ENCODE data around the gene HDAC7.

The HDAC7 gene

GRCh38 chr12:47819896-47820630 lies at the start of gene HDAC7:
TSS of gene HDAC7 (minus strand) at chr12:47819903. CDS start at chr12:47819785, 118 bp downstream.
- H2AFZ ChIP-seq, result peak within 1 kb of the TSS; percentile 66
- peaks cover 43% of the 10 kb centered on the region for H3K4me1 ChIP-seq
- H3K9ac ChIP-seq, result peak within 1 kb of the TSS; percentile 77
- H3K9me3 ChIP-seq (ENCODE audit: control insufficient read depth, low read length), result no peaks in the 10 kb centered on the region
- H3K4me2 ChIP-seq (ENCODE audit: low read length), result peak within 1 kb of the TSS; percentile 91
- H3K4me3 ChIP-seq (ENCODE audit: low read depth, low read length), result peak within 1 kb of the TSS; percentile 73
- no peaks in the 10 kb centered on the region for H3K27me3 ChIP-seq (ENCODE audit: control insufficient read depth, insufficient read depth, low read length)
- no peaks in the 10 kb centered on the region for H3K36me3 ChIP-seq (ENCODE audit: control insufficient read depth, insufficient read depth, low read length)
- TF ChIP-seq, protein P1, sequence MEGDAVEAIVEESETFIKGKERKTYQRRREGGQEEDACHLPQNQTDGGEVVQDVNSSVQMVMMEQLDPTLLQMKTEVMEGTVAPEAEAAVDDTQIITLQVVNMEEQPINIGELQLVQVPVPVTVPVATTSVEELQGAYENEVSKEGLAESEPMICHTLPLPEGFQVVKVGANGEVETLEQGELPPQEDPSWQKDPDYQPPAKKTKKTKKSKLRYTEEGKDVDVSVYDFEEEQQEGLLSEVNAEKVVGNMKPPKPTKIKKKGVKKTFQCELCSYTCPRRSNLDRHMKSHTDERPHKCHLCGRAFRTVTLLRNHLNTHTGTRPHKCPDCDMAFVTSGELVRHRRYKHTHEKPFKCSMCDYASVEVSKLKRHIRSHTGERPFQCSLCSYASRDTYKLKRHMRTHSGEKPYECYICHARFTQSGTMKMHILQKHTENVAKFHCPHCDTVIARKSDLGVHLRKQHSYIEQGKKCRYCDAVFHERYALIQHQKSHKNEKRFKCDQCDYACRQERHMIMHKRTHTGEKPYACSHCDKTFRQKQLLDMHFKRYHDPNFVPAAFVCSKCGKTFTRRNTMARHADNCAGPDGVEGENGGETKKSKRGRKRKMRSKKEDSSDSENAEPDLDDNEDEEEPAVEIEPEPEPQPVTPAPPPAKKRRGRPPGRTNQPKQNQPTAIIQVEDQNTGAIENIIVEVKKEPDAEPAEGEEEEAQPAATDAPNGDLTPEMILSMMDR (IDR thresholded peaks at IDR 0.05), result no peak
- peak within 1 kb of the TSS; percentile 94 for H3K27ac ChIP-seq
- H3K79me2 ChIP-seq, result peaks cover 17% of the 10 kb centered on the region

- no peaks in the 10 kb centered on the region for H3K27me3 ChIP-seq (ENCODE audit: control insufficient read depth, insufficient read depth, low read length)
- H3K4me1 ChIP-seq, result peaks cover 34% of the 10 kb centered on the region
- no peak overlapping the region for H3K9ac ChIP-seq
- H3K79me2 ChIP-seq, result peaks cover 45% of the 10 kb centered on the region
- TF ChIP-seq, protein P1 (IDR thresholded peaks at IDR 0.05), result no peak
- H2AFZ ChIP-seq, result no peak overlapping the region
- no peak overlapping the region for H3K4me2 ChIP-seq (ENCODE audit: low read length)
- H3K4me3 ChIP-seq (ENCODE audit: low read depth, low read length), result no peak overlapping the region
- no peaks in the 10 kb centered on the region for H3K36me3 ChIP-seq (ENCODE audit: control insufficient read depth, insufficient read depth, low read length)
- H3K27ac ChIP-seq, result peak overlapping the region; percentile 12
- no peaks in the 10 kb centered on the region for H3K9me3 ChIP-seq (ENCODE audit: control insufficient read depth, low read length)
Observed at GRCh38 chr12:47868552-47869031, 48.9 kb upstream of the HDAC7 start.

GRCh38 chr12:47868041-47868440 lies 48.3 kb upstream of the HDAC7 start:
- H3K27ac ChIP-seq, result no peak overlapping the region
- H3K4me1 ChIP-seq, result peaks cover 34% of the 10 kb centered on the region
- H3K9ac ChIP-seq, result no peak overlapping the region
- H3K79me2 ChIP-seq, result peaks cover 45% of the 10 kb centered on the region
- no peaks in the 10 kb centered on the region for H3K27me3 ChIP-seq (ENCODE audit: control insufficient read depth, insufficient read depth, low read length)
- no peak overlapping the region for H3K4me3 ChIP-seq (ENCODE audit: low read depth, low read length)
- H3K36me3 ChIP-seq (ENCODE audit: control insufficient read depth, insufficient read depth, low read length), result no peaks in the 10 kb centered on the region
- H2AFZ ChIP-seq, result no peak overlapping the region
- TF ChIP-seq, protein P1 (IDR thresholded peaks at IDR 0.05), result no peak
- H3K4me2 ChIP-seq (ENCODE audit: low read length), result no peak overlapping the region
- H3K9me3 ChIP-seq (ENCODE audit: control insufficient read depth, low read length), result no peaks in the 10 kb centered on the region

DNA sequence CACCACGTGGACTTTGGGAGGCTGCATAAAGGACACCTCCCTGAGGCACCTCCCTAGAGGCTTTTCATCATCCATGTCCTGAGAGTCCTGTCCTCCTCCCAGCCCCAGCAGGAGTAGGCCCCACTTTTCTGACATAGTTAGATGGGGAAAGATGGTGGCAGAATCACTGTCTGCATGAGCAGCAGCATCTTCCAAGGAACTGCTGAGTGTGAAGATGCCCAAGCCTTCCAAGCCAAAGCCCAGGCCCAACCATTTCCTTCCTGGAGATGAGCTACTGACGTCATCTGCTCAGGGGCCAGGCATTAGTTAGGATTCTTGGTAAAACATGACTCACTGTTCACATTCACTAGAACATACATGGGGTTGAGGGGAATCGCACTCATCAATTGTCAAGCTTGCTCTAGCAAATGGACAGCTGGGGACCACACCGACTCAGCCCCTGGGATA lies 47.8 kb upstream of the HDAC7 start:
- Histone ChIP-seq H3K9me3 (ENCODE audit: control insufficient read depth, low read length) (no peaks in the 10 kb centered on the region), H3K27ac (no peak overlapping the region), H3K4me1 (peaks cover 34% of the 10 kb centered on the region), H3K79me2 (peaks cover 44% of the 10 kb centered on the region), H3K4me2 (ENCODE audit: low read length) (no peak overlapping the region), H3K36me3 (ENCODE audit: control insufficient read depth, insufficient read depth, low read length) (no peaks in the 10 kb centered on the region), H3K27me3 (ENCODE audit: control insufficient read depth, insufficient read depth, low read length) (no peaks in the 10 kb centered on the region), H3K4me3 (ENCODE audit: low read depth, low read length) (no peak overlapping the region), H2AFZ (no peak overlapping the region), H3K9ac (no peak overlapping the region)
- TF ChIP-seq, protein P1 (IDR thresholded peaks at IDR 0.05), result no peak

All from parathyroid adenoma (tissue), 2 donors.